Tibial nerve (tissue), 4 donors: ENCODE results near the gene CYP4Z1.

Source experiments
- EP300 ChIP-seq, 2 donors: sonication (generic); formaldehyde crosslinking; IDR thresholded peaks; one replicate each; pipeline ENCODE4 v1.6.1; 2017; ENCODE audit warnings: antibody characterized with exemption in 2 of 2, mild to moderate bottlenecking in 1 of 2
- POLR2A ChIP-seq, 2 donors: fragments of 450-650 bp; IDR thresholded peaks; one replicate each; pipeline ENCODE4 v1.6.1; 2017; ENCODE audit warnings: antibody characterized with exemption in 2 of 2, mild to moderate bottlenecking in 2 of 2, moderate library complexity in 2 of 2
- TF ChIP-seq, protein P1 (sequence below), 5 experiments: fragments of 200-600 bp in 3 of 5; fragments of 450-650 bp in 2 of 5; sonication (generic) in 3 of 5; IDR thresholded peaks; one replicate each; pipeline ENCODE4 v1.5.1; 2016 to 2019; ENCODE audit warnings: antibody characterized with exemption in 5 of 5, mild to moderate bottlenecking in 3 of 5, moderate library complexity in 2 of 5

DNA sequence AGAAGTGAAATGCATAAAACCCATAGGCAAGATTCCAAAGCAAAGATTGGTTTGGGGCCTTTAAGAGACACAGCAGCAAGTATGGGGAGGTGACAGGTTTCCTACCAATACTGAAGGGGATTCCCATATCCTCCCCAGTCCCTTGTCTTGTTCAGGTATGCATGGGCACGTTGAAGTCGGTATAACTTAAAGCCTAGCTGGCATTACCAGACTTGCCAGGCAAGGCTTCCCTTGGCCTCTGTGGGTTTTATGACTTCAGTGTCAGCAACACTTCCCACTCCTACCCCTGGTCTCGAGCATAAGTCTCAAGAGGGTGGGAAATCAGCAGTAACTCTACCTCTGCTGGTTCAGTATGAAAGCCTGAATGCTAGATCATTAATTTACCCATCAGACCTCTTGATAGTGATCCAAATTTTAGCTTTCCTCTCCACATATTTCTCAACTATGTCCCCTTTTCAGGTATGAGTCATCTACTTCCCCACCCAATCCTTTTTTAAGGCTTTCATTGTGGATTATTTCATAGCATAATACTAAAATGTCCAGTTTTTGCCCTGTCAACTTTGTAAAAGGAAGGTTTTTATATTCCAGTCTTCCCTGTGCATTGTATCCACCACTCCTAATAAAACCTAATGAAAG lies 36.7 kb upstream of the CYP4Z1 start:
- TF ChIP-seq, protein P1, sequence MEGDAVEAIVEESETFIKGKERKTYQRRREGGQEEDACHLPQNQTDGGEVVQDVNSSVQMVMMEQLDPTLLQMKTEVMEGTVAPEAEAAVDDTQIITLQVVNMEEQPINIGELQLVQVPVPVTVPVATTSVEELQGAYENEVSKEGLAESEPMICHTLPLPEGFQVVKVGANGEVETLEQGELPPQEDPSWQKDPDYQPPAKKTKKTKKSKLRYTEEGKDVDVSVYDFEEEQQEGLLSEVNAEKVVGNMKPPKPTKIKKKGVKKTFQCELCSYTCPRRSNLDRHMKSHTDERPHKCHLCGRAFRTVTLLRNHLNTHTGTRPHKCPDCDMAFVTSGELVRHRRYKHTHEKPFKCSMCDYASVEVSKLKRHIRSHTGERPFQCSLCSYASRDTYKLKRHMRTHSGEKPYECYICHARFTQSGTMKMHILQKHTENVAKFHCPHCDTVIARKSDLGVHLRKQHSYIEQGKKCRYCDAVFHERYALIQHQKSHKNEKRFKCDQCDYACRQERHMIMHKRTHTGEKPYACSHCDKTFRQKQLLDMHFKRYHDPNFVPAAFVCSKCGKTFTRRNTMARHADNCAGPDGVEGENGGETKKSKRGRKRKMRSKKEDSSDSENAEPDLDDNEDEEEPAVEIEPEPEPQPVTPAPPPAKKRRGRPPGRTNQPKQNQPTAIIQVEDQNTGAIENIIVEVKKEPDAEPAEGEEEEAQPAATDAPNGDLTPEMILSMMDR (IDR thresholded peaks at IDR 0.05) = no peak
- TF ChIP-seq POLR2A (IDR thresholded peaks at IDR 0.05) (no peak), EP300 (IDR thresholded peaks at IDR 0.05) (no peak)
